GM03348 (cell line): ENCODE results near the gene MED17.

ENCODE experiments used
- DNase-seq: peaks from one replicate; pipeline ENCODE4 v3.0.0; 2012; ENCODE audit warnings: low spot score

MED17 gene

DNA sequence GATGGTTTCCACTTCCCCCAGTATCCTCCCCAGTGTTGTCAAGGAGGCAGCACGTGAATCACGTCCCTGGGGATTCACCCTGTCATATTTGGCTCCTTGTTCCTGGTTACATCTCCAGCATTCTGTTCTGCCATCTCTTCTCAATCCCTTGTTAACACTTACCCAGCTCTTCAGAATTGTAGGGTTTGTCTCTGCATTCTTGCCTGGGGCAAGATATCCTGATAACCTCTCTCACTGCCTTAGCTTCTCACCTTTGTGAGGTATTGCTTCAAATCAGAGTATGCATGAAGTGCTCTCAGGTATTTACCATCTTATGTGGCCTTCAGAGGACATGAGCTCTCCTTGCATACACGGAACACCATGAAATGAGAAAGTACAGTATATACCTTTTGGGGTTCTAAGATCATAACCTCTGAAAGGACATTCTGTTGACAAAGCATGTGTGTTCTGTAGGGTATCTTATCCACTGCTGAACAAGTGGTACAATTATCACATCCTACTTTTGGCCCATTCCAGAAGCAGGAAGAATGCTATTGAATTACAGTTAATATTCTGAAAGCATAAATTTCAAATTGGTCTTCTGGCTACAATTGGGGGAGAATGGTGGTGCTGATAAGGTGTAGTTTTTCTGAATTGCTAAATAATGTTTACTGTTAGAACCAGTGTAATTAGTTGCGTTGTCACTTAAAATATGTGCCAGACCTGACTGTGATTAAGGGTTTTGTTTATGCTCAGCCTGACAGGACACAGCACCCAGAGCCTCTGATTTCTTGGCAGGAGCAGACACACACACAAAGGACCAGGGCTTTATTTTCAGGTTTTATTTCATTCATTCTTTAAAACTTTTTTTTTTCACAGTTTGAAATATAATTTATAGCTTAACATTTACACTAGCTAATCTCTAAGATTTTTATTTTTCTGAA lies 33.6 kb downstream of the MED17 start:
- no peak for DNase-seq

DNA sequence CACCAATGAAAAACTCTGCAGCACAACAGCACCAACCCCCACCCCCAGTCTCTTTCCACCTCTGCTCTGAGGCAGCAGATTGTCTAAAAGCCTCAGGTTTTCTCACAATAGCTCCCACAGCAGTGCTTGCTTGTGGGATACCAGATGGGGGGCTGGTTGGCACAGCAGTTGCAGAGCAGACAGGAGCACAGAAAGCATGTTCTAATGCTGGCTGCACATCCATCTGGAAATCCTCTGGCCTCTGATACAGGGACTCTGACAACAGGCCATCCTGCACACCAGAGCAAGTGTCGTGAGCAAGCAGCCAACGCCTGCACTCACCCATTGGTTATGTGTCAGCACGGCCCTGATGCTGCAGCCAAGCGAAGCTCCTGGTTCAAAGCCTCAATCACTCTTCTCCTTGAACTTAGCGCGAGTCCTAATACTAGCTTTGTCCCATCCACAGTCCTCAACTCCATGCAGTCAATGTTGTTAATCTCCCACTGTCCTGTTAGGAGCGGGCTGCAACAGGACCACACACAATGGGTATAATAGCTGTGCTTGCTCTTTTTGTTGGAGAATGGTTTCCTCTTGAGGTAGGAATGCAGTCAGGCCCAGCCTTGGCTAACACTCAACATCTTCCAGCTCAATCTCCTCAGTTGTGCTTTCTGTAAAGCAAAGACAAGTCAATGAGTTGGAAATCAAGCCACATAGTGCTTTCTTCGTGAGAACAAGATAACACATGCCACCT lies 36.0 kb downstream of the MED17 start:
- DNase-seq = no peak

DNA sequence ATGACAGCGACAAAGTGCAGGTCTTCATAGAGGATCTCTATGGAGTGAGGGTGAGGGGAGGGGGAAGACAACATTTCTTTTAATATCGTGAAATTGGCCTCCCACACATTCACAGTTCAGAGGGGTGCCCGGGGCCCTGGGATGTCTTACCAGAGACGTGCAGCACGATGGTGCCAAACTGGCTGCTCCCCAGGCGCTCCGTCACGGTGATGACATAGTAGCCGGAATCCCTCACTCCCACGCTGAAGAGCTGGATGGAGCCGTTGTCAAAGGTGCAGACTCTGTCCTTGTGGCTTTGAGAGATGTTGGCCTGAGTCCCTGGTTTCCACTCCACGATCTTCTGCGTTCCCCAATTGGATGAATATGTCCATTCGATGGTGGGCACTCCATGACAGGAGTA lies 36.8 kb downstream of the MED17 start:
- DNase-seq = no peak

DNA sequence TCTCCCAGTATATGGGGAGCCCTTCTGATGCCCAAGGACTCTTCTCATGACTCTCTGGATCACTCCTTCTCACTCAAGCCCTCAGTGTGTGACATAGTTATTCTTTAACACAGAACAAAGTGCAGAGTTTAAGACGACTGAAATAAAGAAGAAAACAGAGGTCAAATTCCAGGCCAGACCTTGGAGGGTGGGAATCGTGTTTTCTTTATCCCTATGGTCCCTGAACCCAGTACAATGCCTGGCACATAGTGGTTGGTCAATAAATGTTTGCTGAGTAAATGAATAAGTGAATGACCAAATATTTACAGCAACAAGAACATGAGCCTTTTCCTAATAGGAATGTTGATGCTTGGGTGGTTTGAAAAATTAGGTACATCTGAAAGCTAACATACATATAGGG lies 37.5 kb downstream of the MED17 start:
- DNase-seq = no peak

DNA sequence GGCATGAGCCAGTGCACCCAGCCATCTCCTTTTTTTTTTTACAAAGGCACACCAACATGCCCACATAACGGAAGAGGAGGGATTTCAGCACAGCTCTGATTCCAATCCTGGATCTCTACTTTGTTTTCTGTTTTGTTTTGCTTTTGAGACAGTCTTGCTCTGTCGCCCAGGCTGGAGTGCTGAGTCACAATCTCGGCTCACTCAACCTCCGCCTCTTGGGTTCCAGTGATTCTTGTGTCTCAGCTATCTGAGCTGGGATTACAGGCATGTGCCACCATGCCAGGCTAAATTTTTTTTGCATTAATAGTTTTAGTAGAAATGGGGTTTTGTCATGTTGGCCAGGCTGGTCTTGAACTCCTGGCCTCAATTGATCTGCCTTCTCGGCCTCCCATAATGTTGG lies 38.3 kb downstream of the MED17 start:
- no peak for DNase-seq

DNA sequence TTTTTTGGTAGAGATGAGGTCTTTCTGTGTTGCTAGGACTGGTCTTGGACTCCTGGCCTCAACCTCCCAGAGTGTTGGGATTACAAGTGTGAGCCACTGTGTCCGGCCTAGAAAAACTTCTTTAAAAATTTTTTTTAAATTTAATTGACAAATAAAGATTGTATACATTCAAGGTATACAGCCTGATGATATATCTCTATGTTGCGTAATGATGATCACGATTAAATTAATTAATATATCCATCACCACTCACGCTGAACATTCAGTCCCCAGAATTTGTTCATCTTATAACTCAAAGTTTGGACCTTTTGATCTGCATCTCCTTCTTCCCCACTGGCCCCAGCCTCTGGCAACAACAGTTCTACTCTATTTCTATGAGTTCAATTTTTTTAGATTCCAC lies 39.1 kb downstream of the MED17 start:
- no peak for DNase-seq

DNA sequence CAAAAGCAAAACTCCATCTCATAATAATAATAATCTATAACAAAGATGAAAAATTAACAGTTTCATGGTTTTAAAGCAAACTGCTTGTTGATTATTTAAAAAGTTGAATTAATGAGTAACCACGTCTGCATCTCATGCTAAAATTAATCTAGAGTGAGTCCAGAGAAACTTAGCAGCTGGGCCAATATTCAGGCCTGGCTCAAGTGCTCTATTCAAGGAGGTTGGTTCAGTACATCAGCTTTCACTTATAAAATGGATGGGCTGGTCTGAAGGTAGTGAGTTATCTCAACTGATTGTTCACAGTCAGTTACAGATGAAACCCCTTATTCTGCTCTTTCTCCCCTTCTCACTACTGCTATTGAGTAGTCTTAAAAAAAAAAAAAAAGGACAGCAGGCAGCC lies 43.3 kb downstream of the MED17 start:
- DNase-seq = no peak

DNA sequence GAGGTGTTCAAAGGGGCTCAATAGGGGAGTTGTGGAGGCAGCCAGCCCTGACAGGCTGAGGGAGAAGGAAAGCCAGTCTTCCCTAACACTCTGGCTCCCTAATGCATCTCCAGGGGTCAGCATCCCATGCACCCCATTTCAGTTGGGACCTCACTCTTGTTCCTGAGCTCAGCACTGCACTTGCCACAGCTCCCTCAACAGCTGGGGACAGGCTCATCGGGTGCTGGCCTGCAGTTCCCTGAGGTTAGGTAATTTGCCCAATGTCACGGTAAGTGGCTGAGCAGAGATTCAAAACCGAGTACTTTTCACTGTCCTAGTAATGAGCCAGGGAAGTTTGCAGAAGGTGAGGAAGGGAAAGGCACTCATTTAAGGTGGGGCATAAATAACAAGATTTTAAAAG lies 45.5 kb downstream of the MED17 start:
- DNase-seq = no peak

DNA sequence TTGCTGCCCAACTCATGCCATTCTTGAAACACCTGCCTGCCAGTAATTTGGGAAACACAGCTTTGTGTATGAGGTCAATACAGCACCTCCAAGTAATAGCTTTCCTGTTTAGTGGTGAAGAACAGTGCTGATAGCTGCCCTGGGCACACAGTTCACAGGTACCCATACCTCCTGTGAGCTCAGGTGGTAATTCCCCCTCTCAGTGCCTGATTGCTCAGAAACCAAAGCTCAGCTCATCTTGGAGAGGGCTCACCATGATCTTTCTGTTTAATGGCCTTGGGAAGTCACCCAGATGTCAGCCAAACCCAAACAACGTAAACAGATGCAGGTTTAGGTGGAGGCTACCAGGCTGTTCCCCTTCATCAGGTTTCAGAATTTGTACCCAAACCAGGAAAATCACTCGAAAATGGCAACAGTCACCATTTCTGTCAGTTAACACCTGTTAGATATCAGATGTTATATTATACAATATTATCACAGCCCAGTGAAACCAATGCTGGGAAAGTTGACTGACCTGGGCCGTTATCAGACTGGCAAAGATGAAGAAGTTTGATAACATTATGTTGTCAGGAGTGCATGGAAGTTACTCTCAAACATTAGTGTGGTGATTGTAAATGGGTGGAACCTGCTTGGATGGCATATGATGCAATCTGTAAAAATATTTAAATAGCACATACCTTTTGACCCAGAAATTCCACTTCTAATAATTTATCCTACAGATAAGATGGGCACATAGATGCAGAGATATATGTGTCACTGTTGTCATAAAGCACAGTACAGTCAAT lies 47.5 kb downstream of the MED17 start:
- no peak for DNase-seq

DNA sequence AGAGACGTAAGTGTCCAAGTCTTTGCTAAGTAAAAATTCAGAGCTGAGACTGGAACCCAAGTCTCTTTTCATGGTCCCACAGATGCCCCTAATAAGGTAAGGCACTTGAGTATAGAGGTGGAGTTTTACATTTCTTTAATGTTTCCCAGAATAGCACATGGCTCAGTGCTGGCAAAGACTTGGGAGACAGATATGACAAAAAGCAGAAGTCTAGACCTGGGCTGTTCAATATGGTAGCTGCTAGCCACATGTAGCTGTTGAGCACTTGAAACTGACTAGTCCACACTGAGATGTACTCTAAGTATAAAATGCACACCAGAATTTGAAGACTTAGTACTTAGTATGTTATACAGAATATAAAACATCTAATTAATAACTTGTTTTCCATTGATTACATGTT lies 48.7 kb downstream of the MED17 start:
- DNase-seq = no peak

DNA sequence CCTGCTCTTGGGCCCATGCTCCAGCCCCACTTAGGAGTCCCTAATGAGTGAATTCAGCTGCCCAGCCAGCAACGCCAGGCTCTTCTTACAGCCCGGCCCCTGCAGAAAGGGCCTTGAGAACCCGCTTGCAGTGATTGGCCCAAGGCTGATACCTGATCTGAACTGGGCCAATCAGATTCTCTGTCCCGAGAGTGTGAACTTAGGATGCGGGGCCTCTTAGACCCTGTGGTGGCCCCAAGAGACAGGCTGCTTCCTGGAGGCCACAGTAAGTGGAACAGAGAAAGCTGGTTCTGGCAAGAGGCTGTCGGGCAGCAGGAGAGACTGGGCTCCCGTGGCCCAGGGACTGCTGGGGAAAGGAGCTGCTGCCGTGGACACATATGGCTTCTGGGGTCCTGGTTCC lies 54.9 kb downstream of the MED17 start:
- DNase-seq = no peak

DNA sequence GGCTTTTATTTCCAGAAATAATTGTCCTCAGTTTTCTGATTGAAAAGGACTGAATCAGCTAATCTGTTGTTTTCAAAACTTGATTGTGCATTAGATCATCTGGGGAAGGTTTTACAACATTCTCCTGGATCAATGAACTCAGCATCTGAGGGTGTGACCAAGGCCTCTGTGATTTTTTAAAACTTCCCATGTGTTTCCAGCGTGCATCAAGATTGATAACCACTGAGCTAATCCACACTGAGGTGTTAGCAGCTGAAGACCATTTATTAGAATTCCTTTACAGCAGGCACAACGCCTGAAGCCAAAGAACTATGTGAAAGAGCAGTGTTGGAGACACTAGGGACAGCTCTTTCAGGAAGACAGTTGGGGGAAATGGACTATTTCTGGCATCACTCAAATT lies 56.1 kb downstream of the MED17 start:
- DNase-seq = no peak

DNA sequence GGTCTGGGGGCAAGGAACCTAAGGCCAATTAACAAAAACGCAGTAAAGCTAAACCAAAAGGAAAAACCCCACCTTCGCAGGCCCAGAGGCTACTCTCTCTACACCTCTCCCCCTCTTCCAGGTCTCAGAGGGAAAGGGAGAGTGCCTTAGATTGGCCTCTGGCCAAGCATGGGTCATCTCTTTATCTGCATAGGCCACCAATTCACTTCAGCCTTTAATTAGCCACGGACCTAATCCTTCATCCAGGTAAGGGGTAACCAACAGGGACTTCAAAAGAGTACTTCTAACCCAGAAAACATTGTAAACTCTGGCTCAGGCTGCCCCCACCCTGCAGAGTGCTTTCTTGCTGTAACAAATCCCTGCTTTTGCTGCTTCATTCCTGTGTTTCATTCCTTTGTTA lies 56.9 kb downstream of the MED17 start:
- no peak for DNase-seq

DNA sequence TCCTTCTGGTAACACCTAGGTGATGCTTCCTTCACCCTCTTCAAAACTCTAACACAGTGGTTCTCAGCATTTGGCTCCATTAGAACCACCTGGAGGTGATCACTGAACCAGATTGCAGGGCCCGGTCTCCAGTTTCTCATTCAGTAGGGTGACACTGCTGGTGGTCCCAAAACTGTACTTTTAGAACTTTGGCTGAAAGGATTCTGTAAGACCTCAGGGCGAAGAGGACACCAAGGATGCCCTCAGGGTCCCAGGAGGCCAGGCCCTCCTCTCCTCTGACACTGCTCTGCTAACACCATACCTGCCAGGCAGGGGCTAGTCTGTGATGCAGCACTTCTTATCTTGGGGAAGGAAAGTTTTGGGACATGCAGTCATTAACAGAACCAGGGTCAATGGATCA lies 57.4 kb downstream of the MED17 start:
- no peak for DNase-seq

DNA sequence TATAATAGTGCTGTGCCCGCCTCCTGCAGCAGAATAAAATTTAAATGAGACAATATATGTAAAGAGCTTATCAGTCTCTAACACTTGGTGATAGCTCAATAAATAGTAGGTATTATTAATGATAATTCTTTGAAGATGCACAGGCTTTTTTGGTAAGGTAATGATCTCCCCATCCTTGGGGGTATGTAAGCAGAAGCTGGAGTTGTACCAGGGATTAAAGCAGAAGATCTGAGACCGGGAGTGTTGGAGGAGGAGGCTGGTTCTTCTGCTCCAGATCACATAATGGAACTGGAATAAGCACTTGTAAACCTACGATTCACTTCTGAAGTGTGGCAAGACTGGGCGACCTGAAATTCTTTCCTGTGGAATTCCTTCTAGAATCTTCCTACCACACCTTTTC lies 58.0 kb downstream of the MED17 start:
- DNase-seq = no peak

DNA sequence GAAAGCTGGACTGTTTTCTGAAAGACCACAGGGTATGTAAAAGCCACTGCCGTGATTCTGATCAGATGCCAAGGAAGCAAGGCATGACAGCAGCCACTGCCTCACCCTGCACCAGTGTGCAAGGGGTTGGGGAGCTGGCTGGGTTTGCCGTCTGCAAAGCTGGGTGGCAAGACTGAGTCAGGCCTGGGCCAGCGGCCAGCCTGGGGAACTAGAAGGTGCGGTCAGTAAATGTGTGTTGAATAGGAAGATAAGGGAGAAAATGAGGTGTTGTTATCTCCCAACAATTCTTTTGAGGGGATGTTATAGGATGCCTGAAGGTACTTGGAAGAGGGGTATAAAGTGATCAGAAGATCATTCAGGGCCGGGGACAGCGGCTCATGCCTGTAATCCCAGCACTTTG lies 58.4 kb downstream of the MED17 start:
- DNase-seq = peak; percentile 78

DNA sequence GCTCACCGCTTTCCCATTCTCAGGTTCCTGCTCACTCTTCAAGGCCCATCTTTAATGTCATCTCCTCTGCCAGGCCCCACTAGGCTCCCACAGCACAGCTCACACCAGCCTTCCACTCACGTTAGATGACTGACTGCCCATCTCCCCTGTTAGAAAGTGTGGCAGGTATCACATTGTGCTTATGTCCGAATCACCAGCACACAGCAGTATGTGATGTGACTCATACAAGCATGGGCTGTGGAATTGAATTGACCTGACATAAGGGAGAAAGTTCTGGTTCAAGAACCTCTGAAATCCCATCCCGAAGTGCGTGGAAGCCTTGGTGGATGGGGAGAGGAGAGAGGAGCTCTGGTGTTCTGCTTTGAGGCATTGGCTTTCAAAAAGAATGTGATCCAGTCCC lies 59.8 kb downstream of the MED17 start:
- no peak for DNase-seq

DNA sequence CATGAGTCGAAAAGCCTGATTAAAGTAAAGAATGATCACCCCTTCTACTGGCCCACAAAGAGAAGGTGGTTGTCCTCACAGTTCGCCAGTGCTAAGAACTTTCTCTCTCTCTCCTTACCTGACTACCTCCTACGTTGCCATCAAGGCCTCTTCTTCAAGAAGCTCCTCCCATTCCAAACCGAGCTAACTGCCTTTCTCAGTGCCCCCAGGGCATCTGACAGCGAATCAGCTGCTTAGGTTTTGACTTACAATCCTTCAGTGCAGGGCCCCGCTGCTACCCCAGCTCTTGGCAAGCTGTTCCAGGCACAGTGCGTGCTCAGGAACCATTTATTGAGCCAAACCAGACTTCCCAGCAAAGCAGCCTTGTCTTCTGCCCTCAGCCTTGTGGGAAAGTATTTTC lies 60.5 kb downstream of the MED17 start:
- DNase-seq = no peak

DNA sequence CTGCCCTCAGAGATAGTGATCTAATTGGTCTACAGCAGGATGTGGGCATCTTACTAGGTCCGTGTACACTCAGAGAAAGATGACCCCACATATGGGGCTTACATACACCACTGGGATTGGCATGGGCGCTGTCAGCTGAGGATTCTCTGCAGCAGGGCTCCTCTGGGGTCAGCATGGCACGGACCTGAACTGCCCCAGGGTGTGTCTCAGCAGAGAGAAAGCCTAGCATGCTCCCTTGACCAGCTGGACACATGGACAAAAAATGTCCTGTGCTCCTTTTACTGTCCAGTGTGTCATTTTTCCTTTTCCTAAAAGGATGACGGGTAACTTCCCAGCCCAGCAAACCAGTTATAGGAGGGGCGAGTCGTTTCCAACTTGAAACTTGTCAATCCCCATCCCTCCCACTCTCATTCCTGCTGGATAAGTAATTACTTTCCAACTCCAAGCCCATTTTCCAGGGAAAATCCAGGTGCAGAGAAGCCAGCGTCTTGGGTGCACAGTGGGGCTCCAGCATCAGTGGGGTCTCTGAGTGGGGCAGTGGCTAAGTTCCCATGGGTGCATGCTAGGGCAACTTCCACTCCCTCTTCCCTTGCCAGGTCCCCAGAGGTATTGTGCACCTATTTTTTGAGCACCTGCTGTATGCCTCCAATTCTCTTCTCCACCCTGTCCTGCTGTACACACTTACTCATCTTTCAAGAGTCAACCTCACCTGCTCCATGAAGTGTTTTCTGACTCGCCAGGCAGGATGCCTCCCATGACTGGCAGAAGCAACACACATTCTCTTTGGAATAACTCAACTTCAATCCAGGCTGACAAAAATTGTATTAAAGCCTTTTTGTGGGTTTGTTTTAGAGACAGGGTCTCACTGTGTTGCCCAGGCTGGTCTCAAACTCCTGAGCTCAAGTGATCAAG lies 61.4 kb downstream of the MED17 start:
- no peak for DNase-seq

DNA sequence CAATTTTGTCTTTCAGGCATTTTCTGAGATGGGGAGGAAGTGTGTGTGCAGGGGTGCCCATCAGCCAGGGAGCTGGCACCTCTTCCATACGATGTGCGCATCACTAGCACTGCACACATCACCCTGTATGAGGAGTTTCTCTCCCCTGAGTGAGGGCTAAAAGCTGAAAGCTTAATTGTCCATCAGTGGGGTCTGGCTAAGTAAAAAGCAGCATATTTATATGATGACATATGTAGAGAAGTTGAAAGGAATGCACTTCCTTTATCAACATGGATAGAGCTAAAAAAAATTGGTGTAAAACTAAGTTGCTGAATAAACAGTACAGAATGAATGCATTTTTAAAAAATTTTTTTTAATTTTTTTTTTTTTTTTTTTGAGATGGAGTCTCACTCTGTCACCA lies 62.3 kb downstream of the MED17 start:
- peak; percentile 48 for DNase-seq

DNA sequence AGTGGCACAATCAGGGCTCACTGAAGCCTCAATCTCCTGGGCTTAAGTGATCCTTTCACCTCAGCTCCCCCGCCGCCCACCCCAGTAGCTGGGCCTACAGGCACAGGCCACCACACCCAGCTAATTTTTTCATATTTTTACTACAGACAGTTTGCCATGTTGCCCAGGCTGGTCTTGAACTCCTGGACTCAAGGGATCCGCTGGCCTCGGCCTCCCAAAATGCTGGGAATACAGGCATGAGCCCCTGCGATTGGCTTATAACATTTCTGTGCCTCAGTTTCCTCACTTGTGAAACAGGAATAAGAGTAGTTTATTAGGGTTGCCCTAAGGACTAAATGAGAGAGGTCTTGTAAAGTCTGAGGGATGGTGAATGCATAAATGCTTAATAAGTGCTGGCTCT lies 65.1 kb downstream of the MED17 start:
- DNase-seq = no peak
